Inflammatory macrophage (primary cell): ENCODE results near the gene CD99L2.

Source experiments
- DNase-seq, 2 donors: peaks; one replicate each; pipeline ENCODE4 v3.0.0-alpha.2; 2020 to 2022

The CD99L2 gene

GRCh38 chrX:150762258-150763165 is 136.0 kb downstream of the CD99L2 start:
- DNase-seq, result no peak

GRCh38 chrX:150761819-150762216 is 136.7 kb downstream of the CD99L2 start:
- no peak for DNase-seq

GRCh38 chrX:150761176-150761818 is 137.2 kb downstream of the CD99L2 start:
- DNase-seq, result no peak

DNA sequence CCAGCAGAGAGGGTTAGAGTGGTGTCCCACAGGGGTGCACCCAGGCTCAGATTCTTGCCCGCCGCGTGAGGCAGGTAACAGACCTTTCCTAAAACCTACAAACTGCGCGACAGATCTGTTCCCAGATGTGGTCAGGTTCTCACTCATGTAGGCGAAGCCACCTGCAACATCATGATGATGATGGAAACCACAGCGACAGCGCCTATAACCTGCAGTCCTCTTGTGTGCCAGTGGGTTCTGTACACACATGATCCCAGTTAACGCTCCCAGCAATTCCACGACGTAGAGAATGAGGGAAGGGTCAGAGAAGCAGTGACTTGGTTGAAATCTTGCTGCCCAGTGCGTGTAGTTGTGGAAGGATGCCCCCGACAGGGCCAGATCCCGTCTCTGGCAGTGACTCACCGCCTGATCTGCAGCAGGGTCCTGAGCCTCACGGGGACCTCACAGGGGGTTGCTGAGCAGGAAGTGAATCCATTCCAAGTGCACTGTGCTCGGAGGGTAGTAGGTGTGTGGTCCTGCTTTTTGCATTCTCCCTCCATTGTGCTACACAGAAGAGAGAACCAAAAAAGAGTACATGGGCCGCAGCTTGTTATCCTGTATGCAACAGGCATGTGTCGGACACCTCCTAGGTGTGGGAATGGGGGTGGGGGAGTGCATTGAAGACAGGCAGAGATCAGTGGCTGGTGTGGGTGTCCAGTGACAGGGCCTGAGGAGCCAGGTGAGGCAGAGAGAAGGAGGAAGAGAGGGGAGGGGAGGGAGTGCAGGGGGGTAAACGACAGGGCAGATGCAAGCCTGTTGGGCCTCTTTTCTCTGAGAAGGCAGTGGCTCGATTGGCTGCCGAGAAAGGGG is 138.7 kb downstream of the CD99L2 start:
- no peak for DNase-seq

GRCh38 chrX:150757371-150757770 is 141.1 kb downstream of the CD99L2 start:
- no peak for DNase-seq

DNA sequence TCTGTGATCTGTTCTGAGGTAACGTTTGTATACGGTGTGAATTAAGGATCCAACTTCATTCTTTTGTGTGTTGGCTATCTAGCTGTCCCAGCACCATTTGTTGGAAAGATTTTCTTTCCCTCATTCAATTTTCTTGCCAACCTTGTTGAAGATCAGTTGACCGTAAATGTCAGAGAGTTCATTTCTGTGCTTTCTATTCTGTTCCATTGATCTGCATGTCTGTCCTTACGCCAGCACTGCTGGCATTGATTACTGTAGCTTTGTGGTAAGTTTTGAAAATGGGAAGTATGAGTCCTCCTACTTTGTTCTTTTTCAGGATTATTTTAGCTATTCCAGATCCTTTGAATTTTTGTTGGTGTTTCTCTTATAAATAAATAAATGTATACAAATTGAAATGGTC is 144.5 kb downstream of the CD99L2 start:
- no peak for DNase-seq

- no peak for DNase-seq
Observed at GRCh38 chrX:150753357-150753756, 145.1 kb downstream of the CD99L2 start.

GRCh38 chrX:150752124-150752523 is 146.3 kb downstream of the CD99L2 start:
- DNase-seq, result no peak

DNA sequence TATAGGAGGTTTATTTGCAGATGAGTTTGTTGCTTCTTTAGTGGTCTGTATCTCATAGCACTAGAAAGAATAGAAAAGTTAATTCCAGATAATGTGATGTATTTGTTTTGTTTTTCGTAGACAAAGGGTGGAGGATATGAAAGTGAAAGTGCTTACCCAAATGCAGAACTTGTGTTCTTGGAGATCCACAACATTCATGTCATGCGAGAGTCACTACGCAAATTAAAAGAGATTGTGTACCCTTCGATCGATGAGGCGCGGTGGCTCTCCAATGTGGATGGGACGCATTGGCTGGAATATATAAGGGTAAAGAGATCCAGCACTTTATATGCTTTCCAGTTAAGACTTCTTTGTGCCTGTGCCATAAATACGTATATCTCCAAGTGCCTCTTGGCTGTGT is 162.0 kb downstream of the CD99L2 start:
- DNase-seq, result peak; percentile 7 to 22

DNA sequence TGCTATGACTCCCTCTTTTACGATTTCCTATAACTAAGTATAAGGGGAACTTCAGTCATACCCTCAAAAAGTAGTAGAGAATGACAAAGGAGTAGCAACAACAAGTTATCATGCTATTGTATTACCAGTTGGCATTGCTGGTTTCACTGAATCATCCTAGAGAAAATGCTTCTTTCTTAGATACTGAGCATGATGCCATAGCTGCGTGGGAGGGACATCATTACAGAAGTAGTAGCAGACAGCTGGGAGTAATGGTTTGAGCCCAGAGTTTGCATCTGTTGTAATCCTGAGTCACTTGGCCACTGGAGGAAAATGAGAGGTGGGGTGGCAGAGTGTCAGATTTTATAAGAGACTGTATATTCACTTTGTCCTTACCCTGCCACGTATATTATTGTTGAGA is 166.7 kb downstream of the CD99L2 start:
- DNase-seq, result peak; percentile 89 to 93

- DNase-seq, result no peak
Observed at GRCh38 chrX:150730719-150731118, 167.7 kb downstream of the CD99L2 start.

DNA sequence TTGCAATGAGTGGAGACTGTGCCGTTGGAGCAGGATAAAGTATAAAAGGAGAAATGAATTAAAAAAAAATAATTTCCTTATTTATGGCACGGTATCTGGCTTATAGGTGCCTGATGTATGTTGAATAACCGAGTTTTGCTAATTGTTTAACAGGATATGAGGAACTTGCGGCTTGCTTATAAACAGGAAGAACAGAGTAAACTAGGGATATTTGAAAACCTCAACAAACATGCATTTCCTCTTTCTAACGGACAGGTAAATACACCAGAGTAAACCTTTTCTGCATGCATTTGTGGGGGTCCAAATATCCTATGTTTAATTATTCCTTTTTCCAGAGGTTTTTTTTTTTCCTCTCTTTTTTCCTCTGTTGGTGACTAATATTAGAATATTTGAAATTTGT is 168.5 kb downstream of the CD99L2 start:
- DNase-seq, result no peak

DNA sequence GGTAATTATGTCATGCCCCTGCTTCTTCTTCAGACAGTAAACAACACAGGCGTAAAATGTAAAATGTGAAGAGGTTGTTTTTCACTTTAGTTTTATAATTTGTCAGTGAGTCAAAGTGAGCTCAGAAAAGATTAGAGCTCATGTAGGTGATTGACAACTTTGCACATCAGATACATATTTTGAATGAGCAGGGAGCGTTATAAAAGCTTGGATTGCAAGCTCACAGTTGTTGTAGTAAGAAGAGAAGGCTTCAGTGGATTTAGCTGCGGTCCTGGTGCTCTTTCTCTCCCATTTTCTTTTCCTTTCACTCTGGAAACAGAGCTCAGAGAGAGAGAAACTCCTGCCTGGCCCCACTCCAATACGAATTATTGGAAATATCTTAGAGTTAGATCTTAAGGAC is 178.8 kb downstream of the CD99L2 start:
- DNase-seq, result no peak
